VCaP (cell line): ENCODE results near the gene F8.

ENCODE experiments used
- H3K27ac ChIP-seq: fragments of 450-650 bp; 2 replicates; pipeline ENCODE4 v1.5.1; 2017
- CTCF ChIP-seq: fragments of 450-650 bp; conservative IDR thresholded peaks from 2 replicates; pipeline ENCODE4 v1.5.1; 2017; ENCODE audit warnings: mild to moderate bottlenecking, moderate library complexity

The F8 gene

GRCh38 chrX:154800478-154801210 is 221.9 kb downstream of the F8 start:
- peak overlapping the region; percentile 86 for H3K27ac ChIP-seq
- TF ChIP-seq CTCF: no peak

- TF ChIP-seq CTCF: no peak
- peak overlapping the region; percentile 86 for H3K27ac ChIP-seq
These were observed 222.8 kb downstream of the F8 start for GRCh38 chrX:154799556-154800348.

GRCh38 chrX:154797006-154797405 is 225.5 kb downstream of the F8 start:
- no peak overlapping the region; the same call in 1 of the 2 replicates for H3K27ac ChIP-seq
- TF ChIP-seq CTCF: no peak

GRCh38 chrX:154795016-154795415 is 227.5 kb downstream of the F8 start:
- no peak for TF ChIP-seq CTCF
- H3K27ac ChIP-seq: no peak overlapping the region

- peak overlapping the region; percentile 5; the same call in 1 of the 2 replicates for H3K27ac ChIP-seq
- no peak for TF ChIP-seq CTCF
These were observed 229.3 kb downstream of the F8 start for GRCh38 chrX:154793084-154793795.

GRCh38 chrX:154791939-154792338 is 230.6 kb downstream of the F8 start:
- no peak for TF ChIP-seq CTCF
- H3K27ac ChIP-seq: no peak overlapping the region

- TF ChIP-seq CTCF: no peak
These were observed 231.1 kb downstream of the F8 start for GRCh38 chrX:154791467-154791866.

More at GRCh38 chrX:154791467-154791866, 231.1 kb downstream of the F8 start:
- H3K27ac ChIP-seq: no peak overlapping the region
